ENCODE measurements around the gene HCFC1. TPM values are rescaled to one million over a fixed set of nuclear protein-coding genes. Genes with fewer than 3 reads are reported as not detected.
A peak's percentile ranks its signal among the peaks of the same experiment; 100 is the strongest.

Gene HCFC1

DNA sequence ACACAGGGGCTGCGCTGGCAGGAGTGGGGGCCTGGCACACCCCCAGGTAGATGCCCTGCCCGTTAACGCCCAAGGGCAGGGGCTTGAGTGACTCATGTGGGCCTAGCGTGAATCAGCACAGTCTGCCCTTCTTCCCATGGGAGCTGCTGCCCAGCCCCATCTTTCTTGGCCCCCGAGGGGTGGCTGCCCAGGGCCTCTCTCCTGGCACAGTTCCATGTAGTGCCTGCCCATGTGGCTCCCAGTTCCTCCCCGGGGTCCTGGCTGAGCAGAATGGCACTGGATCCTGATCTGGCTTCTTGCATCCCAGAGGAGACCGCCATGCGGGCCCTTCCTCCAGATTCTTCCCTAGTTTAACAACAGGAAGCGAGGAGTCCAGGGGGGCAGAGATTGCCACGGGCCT lies 69.2 kb downstream of the HCFC1 start:
- H4K8ac ChIP-seq (ENCODE audit: low read depth, low read length), result no peak overlapping the region
- H3K9ac ChIP-seq (ENCODE audit: low read length), result no peak overlapping the region
- no peaks in the 10 kb centered on the region for H3K4me1 ChIP-seq (ENCODE audit: control insufficient read depth, low read depth, low read length)
- H2BK120ac ChIP-seq (ENCODE audit: low read depth, low read length), result no peak overlapping the region
- H2BK15ac ChIP-seq (replicated peaks; ENCODE audit: low read depth), result no peak overlapping the region
- no peak overlapping the region for H4K5ac ChIP-seq (ENCODE audit: low read length)
- H3K23ac ChIP-seq (ENCODE audit: low read length), result no peak overlapping the region
- WGBS (ENCODE audit: extremely low coverage, insufficient coverage, low lambda C conversion rate), result no CpG with 5 or more reads among the region's 10 CpGs
- H3K27ac ChIP-seq (ENCODE audit: low read depth, low read length), result no peak overlapping the region
- no peak overlapping the region for H2AK5ac ChIP-seq (ENCODE audit: low read length)
- H3K4me2 ChIP-seq (ENCODE audit: low read length), result no peak overlapping the region
- no peak for DNase-seq
- no peaks in the 10 kb centered on the region for H3K36me3 ChIP-seq (ENCODE audit: control insufficient read depth, insufficient read depth, low read length)
- no peak overlapping the region for H3K4ac ChIP-seq (ENCODE audit: low read depth, low read length)
- H3K4me3 ChIP-seq (ENCODE audit: low read length), result no peak overlapping the region
- H3K79me2 ChIP-seq (ENCODE audit: control insufficient read depth, insufficient read depth, low read length), result no peaks in the 10 kb centered on the region
- no peaks in the 10 kb centered on the region for H3K79me1 ChIP-seq (ENCODE audit: low read length)
- no peak overlapping the region for H3K18ac ChIP-seq (ENCODE audit: low read length)
- no peak overlapping the region for H2BK5ac ChIP-seq (ENCODE audit: low read length)
- H3K27me3 ChIP-seq (ENCODE audit: insufficient read depth, low read length, poor library complexity), result no peaks in the 10 kb centered on the region
- no peak overlapping the region for H3K56ac ChIP-seq (ENCODE audit: low read length)

DNA sequence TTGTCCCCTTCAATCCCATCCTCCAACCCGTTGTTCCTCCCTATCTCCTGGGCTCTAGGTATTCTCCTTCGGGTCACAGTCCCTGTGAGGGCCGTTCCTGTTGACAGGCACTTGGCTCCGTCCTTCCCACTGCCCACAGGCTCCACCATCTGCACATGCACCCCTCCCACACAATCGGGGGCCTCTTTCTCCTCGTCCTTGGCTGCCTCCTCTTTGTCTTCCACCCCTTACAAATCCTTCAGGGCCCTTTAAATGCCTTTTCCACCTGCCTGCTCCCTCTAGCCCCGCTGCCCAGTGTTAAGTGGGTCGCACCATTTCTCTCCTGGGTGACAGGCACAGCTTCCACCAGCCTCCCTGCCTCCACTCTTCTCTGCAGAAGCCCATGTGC lies 69.9 kb downstream of the HCFC1 start:
- Histone ChIP-seq H2AK5ac (ENCODE audit: low read length) (no peak overlapping the region), H3K79me2 (ENCODE audit: control insufficient read depth, insufficient read depth, low read length) (no peaks in the 10 kb centered on the region), H3K27me3 (ENCODE audit: insufficient read depth, low read length, poor library complexity) (no peaks in the 10 kb centered on the region), H3K4me2 (ENCODE audit: low read length) (no peak overlapping the region), H3K36me3 (ENCODE audit: control insufficient read depth, insufficient read depth, low read length) (no peaks in the 10 kb centered on the region), H2BK120ac (ENCODE audit: low read depth, low read length) (no peak overlapping the region), H3K27ac (ENCODE audit: low read depth, low read length) (no peak overlapping the region), H2BK5ac (ENCODE audit: low read length) (no peak overlapping the region), H3K4me1 (ENCODE audit: control insufficient read depth, low read depth, low read length) (no peaks in the 10 kb centered on the region), H4K8ac (ENCODE audit: low read depth, low read length) (no peak overlapping the region), H4K5ac (ENCODE audit: low read length) (no peak overlapping the region), H2BK15ac (replicated peaks; ENCODE audit: low read depth) (no peak overlapping the region), H3K4ac (ENCODE audit: low read depth, low read length) (no peak overlapping the region), H3K23ac (ENCODE audit: low read length) (no peak overlapping the region), H3K79me1 (ENCODE audit: low read length) (no peaks in the 10 kb centered on the region), H3K4me3 (ENCODE audit: low read length) (no peak overlapping the region), H3K18ac (ENCODE audit: low read length) (no peak overlapping the region), H3K9ac (ENCODE audit: low read length) (no peak overlapping the region), H3K56ac (ENCODE audit: low read length) (no peak overlapping the region)
- no peak for DNase-seq
- WGBS (ENCODE audit: extremely low coverage, insufficient coverage, low lambda C conversion rate), result no CpG with 5 or more reads among the region's 8 CpGs

DNA sequence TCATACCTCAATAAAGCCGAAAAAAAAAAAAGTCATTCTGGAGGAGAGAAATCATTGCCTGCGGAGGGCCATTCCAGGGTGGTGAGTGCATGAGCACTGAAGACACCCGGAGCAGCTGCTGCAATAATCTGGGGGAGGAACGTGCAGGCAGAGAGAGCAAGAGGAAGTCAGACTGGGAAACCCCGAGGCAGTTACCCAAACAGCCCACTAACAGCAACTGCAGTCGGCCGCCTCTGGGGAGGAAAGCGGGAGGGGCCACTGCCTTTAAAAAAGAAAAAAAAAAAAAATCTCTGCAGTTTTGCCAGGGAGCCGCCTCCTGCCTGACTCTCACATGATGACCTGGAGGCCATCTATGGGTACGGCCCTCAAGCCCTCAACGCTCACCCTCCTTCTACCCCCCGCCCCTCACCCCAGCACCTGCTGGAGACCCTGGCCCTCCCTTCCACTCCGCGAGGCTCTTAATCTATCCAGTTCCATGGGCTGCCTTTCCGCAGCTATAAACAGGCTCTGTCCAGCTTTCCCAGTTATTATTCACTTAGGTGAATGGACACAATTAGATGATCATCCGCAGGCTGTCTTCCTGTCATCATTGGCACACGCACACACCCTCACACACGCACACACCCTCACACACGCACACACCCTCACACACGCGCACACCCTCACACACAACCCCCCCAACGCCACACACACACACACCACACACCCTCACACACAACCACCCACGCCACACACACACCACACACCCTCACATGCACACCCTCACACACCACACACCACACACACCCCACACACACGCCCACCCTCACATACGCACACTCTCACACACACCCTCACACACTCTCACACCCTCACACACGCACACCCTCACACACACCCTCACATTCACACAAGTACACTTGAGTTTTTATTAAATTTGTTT lies 70.5 kb downstream of the HCFC1 start:
- Histone ChIP-seq H2BK15ac (replicated peaks; ENCODE audit: low read depth) (no peak overlapping the region), H3K4me2 (ENCODE audit: low read length) (no peak overlapping the region), H3K9ac (ENCODE audit: low read length) (no peak overlapping the region), H3K27ac (ENCODE audit: low read depth, low read length) (no peak overlapping the region), H3K56ac (ENCODE audit: low read length) (peak overlapping the region; percentile 49), H3K4me1 (ENCODE audit: control insufficient read depth, low read depth, low read length) (no peaks in the 10 kb centered on the region), H4K8ac (ENCODE audit: low read depth, low read length) (no peak overlapping the region), H3K4ac (ENCODE audit: low read depth, low read length) (no peak overlapping the region), H3K36me3 (ENCODE audit: control insufficient read depth, insufficient read depth, low read length) (no peaks in the 10 kb centered on the region), H3K79me1 (ENCODE audit: low read length) (no peaks in the 10 kb centered on the region), H3K27me3 (ENCODE audit: insufficient read depth, low read length, poor library complexity) (no peaks in the 10 kb centered on the region), H3K79me2 (ENCODE audit: control insufficient read depth, insufficient read depth, low read length) (no peaks in the 10 kb centered on the region), H4K5ac (ENCODE audit: low read length) (no peak overlapping the region), H2AK5ac (ENCODE audit: low read length) (no peak overlapping the region), H3K18ac (ENCODE audit: low read length) (no peak overlapping the region), H3K23ac (ENCODE audit: low read length) (no peak overlapping the region), H2BK5ac (ENCODE audit: low read length) (no peak overlapping the region), H3K4me3 (ENCODE audit: low read length) (no peak overlapping the region), H2BK120ac (ENCODE audit: low read depth, low read length) (no peak overlapping the region)
- 100% methylated on average over 2 of the region's 26 CpGs for WGBS (ENCODE audit: extremely low coverage, insufficient coverage, low lambda C conversion rate)
- DNase-seq, result peak; percentile 87

DNA sequence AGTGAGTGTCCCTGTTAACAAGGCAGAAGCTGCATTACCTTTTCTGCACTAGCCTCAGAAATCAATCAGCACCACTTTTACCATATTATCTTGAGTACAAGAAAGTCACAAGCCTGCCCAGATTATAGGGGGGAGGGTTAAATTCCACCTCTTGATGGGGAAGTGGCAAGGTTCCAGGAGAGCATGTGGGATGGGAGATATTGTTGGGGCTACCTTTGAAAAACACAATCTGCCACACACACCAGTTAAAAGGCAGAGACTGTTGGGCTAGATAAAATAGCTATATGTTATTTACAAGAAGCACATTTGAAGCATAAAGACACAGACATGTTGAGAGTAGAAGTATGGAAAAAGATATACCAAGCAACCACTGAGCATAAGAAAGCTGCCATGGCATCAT lies 73.7 kb downstream of the HCFC1 start:
- Histone ChIP-seq H2BK15ac (replicated peaks; ENCODE audit: low read depth) (no peak overlapping the region), H3K4me1 (ENCODE audit: control insufficient read depth, low read depth, low read length) (no peaks in the 10 kb centered on the region)
- DNase-seq, result no peak

More for the DNA sequence above, 73.7 kb downstream of the HCFC1 start:
- Histone ChIP-seq H4K5ac (ENCODE audit: low read length) (no peak overlapping the region), H3K79me2 (ENCODE audit: control insufficient read depth, insufficient read depth, low read length) (no peaks in the 10 kb centered on the region), H2BK5ac (ENCODE audit: low read length) (no peak overlapping the region), H3K56ac (ENCODE audit: low read length) (no peak overlapping the region), H3K27ac (ENCODE audit: low read depth, low read length) (no peak overlapping the region), H3K23ac (ENCODE audit: low read length) (no peak overlapping the region), H3K79me1 (ENCODE audit: low read length) (no peaks in the 10 kb centered on the region), H3K18ac (ENCODE audit: low read length) (no peak overlapping the region), H3K4ac (ENCODE audit: low read depth, low read length) (no peak overlapping the region), H2BK120ac (ENCODE audit: low read depth, low read length) (no peak overlapping the region), H2AK5ac (ENCODE audit: low read length) (no peak overlapping the region), H3K27me3 (ENCODE audit: insufficient read depth, low read length, poor library complexity) (no peaks in the 10 kb centered on the region), H3K36me3 (ENCODE audit: control insufficient read depth, insufficient read depth, low read length) (no peaks in the 10 kb centered on the region), H3K4me2 (ENCODE audit: low read length) (no peak overlapping the region), H3K4me3 (ENCODE audit: low read length) (no peak overlapping the region), H4K8ac (ENCODE audit: low read depth, low read length) (no peak overlapping the region), H3K9ac (ENCODE audit: low read length) (no peak overlapping the region)

Small RNA genes lying within 50 kb of the gene (small RNA-seq; reads per million reads assigned to genes)
- not detected for gene MIR3202-1 (ENCODE audit: insufficient read depth)
